ENCODE measurements around the gene ITCH.

The ITCH gene

GRCh38 chr20:34449674-34450592 is 86.9 kb downstream of the ITCH start:
- H2BK12ac ChIP-seq (ENCODE audit: low read length): no peak overlapping the region
- no peak overlapping the region for H4K12ac ChIP-seq (ENCODE audit: low read depth, low read length)
- H3K4me2 ChIP-seq (ENCODE audit: low read length): no peak overlapping the region
- H3K4me1 ChIP-seq (ENCODE audit: control insufficient read depth in 1 of 2, insufficient read depth in 2 of 2, low read length in 2 of 2): no peaks in the 10 kb centered on the region
- H4K91ac ChIP-seq (ENCODE audit: low read depth, low read length): no peak overlapping the region
- no peak overlapping the region for H3K23ac ChIP-seq (ENCODE audit: low read length)
- H3K4ac ChIP-seq (ENCODE audit: low read depth, low read length): no peak overlapping the region
- no peak overlapping the region for H3K9ac ChIP-seq (ENCODE audit: low read length)
- H2BK5ac ChIP-seq (ENCODE audit: low read depth, low read length, poor library complexity): no peak overlapping the region
- no peak overlapping the region for H3K14ac ChIP-seq (ENCODE audit: low read length)
- no CpG with 5 or more reads among the region's 4 CpGs for WGBS (ENCODE audit: extremely low coverage, insufficient coverage, insufficient read length)
- H3K4me3 ChIP-seq (ENCODE audit: low read depth, low read length): no peak overlapping the region
- H3K79me2 ChIP-seq (ENCODE audit: control insufficient read depth, insufficient read depth, low read length, poor library complexity): no peaks in the 10 kb centered on the region
- no peak overlapping the region for H2BK120ac ChIP-seq (ENCODE audit: insufficient read depth, low read length, poor library complexity)
- H3K36me3 ChIP-seq (ENCODE audit: control insufficient read depth in 1 of 2, insufficient read depth in 2 of 2, low read length in 2 of 2): peaks cover 15 to 24% of the 10 kb centered on the region in 2 experiments
- no peaks in the 10 kb centered on the region for H3K9me3 ChIP-seq (ENCODE audit: insufficient read depth, low read depth, low read length)
- no peaks in the 10 kb centered on the region for H3K27me3 ChIP-seq (ENCODE audit: insufficient read depth, low read length)
- no peak for DNase-seq
- H3K27ac ChIP-seq (ENCODE audit: low read depth, low read length): no peak overlapping the region
- no peak overlapping the region for H3K18ac ChIP-seq (ENCODE audit: low read length)
- no peak overlapping the region for H2AK5ac ChIP-seq (ENCODE audit: low read length)
- no peaks in the 10 kb centered on the region for H3K79me1 ChIP-seq (ENCODE audit: low read length)
- H2AFZ ChIP-seq (ENCODE audit: insufficient read depth, low read length, poor library complexity): no peak overlapping the region
- H4K8ac ChIP-seq (ENCODE audit: low read depth, low read length): no peak overlapping the region

GRCh38 chr20:34452281-34452982 is 89.4 kb downstream of the ITCH start:
- no CpG with 5 or more reads among the region's 2 CpGs for WGBS (ENCODE audit: extremely low coverage, insufficient coverage, insufficient read length)
- Histone ChIP-seq H4K91ac (ENCODE audit: low read depth, low read length) (no peak overlapping the region), H3K27me3 (ENCODE audit: insufficient read depth, low read length) (no peaks in the 10 kb centered on the region), H2BK120ac (ENCODE audit: insufficient read depth, low read length, poor library complexity) (no peak overlapping the region), H3K9me3 (ENCODE audit: insufficient read depth, low read depth, low read length) (no peaks in the 10 kb centered on the region), H3K4me3 (ENCODE audit: low read depth, low read length) (no peak overlapping the region), H2BK5ac (ENCODE audit: low read depth, low read length, poor library complexity) (no peak overlapping the region), H3K79me2 (ENCODE audit: control insufficient read depth, insufficient read depth, low read length, poor library complexity) (no peaks in the 10 kb centered on the region), H3K23ac (ENCODE audit: low read length) (no peak overlapping the region), H4K8ac (ENCODE audit: low read depth, low read length) (no peak overlapping the region), H4K12ac (ENCODE audit: low read depth, low read length) (no peak overlapping the region), H3K36me3 (ENCODE audit: control insufficient read depth in 1 of 2, insufficient read depth in 2 of 2, low read length in 2 of 2) (peaks cover 17 to 22% of the 10 kb centered on the region in 2 experiments), H2AK5ac (ENCODE audit: low read length) (no peak overlapping the region), H3K4ac (ENCODE audit: low read depth, low read length) (no peak overlapping the region), H3K18ac (ENCODE audit: low read length) (no peak overlapping the region), H3K27ac (ENCODE audit: low read depth, low read length) (peak overlapping the region; percentile 14), H2BK12ac (ENCODE audit: low read length) (no peak overlapping the region), H3K79me1 (ENCODE audit: low read length) (no peaks in the 10 kb centered on the region), H3K4me2 (ENCODE audit: low read length) (no peak overlapping the region), H3K9ac (ENCODE audit: low read length) (no peak overlapping the region), H3K4me1 (ENCODE audit: control insufficient read depth in 1 of 2, insufficient read depth in 2 of 2, low read length in 2 of 2) (no peaks in the 10 kb centered on the region), H3K14ac (ENCODE audit: low read length) (no peak overlapping the region), H2AFZ (ENCODE audit: insufficient read depth, low read length, poor library complexity) (no peak overlapping the region)
- DNase-seq: peak; percentile 53 to 77

GRCh38 chr20:34458631-34459030 is 95.6 kb downstream of the ITCH start:
- Histone ChIP-seq H3K79me1 (ENCODE audit: low read length) (no peaks in the 10 kb centered on the region), H3K79me2 (ENCODE audit: control insufficient read depth, insufficient read depth, low read length, poor library complexity) (no peaks in the 10 kb centered on the region), H3K4me2 (ENCODE audit: low read length) (no peak overlapping the region), H3K4me3 (ENCODE audit: low read depth, low read length) (no peak overlapping the region), H3K18ac (ENCODE audit: low read length) (no peak overlapping the region), H3K4ac (ENCODE audit: low read depth, low read length) (no peak overlapping the region), H3K23ac (ENCODE audit: low read length) (no peak overlapping the region), H3K9me3 (ENCODE audit: insufficient read depth, low read depth, low read length) (no peaks in the 10 kb centered on the region), H4K12ac (ENCODE audit: low read depth, low read length) (no peak overlapping the region), H4K91ac (ENCODE audit: low read depth, low read length) (no peak overlapping the region), H2BK12ac (ENCODE audit: low read length) (no peak overlapping the region), H4K8ac (ENCODE audit: low read depth, low read length) (no peak overlapping the region), H3K14ac (ENCODE audit: low read length) (no peak overlapping the region), H3K36me3 (ENCODE audit: control insufficient read depth in 1 of 2, insufficient read depth in 2 of 2, low read length in 2 of 2) (peaks cover 22 to 27% of the 10 kb centered on the region in 2 experiments), H3K9ac (ENCODE audit: low read length) (no peak overlapping the region), H3K27ac (ENCODE audit: low read depth, low read length) (no peak overlapping the region), H2BK5ac (ENCODE audit: low read depth, low read length, poor library complexity) (no peak overlapping the region), H2BK120ac (ENCODE audit: insufficient read depth, low read length, poor library complexity) (no peak overlapping the region), H2AK5ac (ENCODE audit: low read length) (no peak overlapping the region), H3K4me1 (ENCODE audit: control insufficient read depth in 1 of 2, insufficient read depth in 2 of 2, low read length in 2 of 2) (no peaks in the 10 kb centered on the region), H3K27me3 (ENCODE audit: insufficient read depth, low read length) (no peaks in the 10 kb centered on the region), H2AFZ (ENCODE audit: insufficient read depth, low read length, poor library complexity) (no peak overlapping the region)
- WGBS (ENCODE audit: extremely low coverage, insufficient coverage, insufficient read length): no CpG with 5 or more reads among the region's 3 CpGs
- DNase-seq: no peak

GRCh38 chr20:34459209-34459897 is 96.3 kb downstream of the ITCH start:
- no peak overlapping the region for H3K4me3 ChIP-seq (ENCODE audit: low read depth, low read length)
- no peak for DNase-seq
- H3K23ac ChIP-seq (ENCODE audit: low read length): peak overlapping the region; percentile 87
- no peak overlapping the region for H4K91ac ChIP-seq (ENCODE audit: low read depth, low read length)
- H2BK5ac ChIP-seq (ENCODE audit: low read depth, low read length, poor library complexity): no peak overlapping the region
- no peak overlapping the region for H2BK120ac ChIP-seq (ENCODE audit: insufficient read depth, low read length, poor library complexity)
- no peak overlapping the region for H3K27ac ChIP-seq (ENCODE audit: low read depth, low read length)
- H3K14ac ChIP-seq (ENCODE audit: low read length): no peak overlapping the region
- no peak overlapping the region for H4K8ac ChIP-seq (ENCODE audit: low read depth, low read length)
- no peak overlapping the region for H3K9ac ChIP-seq (ENCODE audit: low read length)
- no peak overlapping the region for H4K12ac ChIP-seq (ENCODE audit: low read depth, low read length)
- H3K4me2 ChIP-seq (ENCODE audit: low read length): no peak overlapping the region
- H3K4ac ChIP-seq (ENCODE audit: low read depth, low read length): no peak overlapping the region
- H3K9me3 ChIP-seq (ENCODE audit: insufficient read depth, low read depth, low read length): no peaks in the 10 kb centered on the region
- H3K79me2 ChIP-seq (ENCODE audit: control insufficient read depth, insufficient read depth, low read length, poor library complexity): no peaks in the 10 kb centered on the region
- H3K4me1 ChIP-seq (ENCODE audit: control insufficient read depth in 1 of 2, insufficient read depth in 2 of 2, low read length in 2 of 2): no peaks in the 10 kb centered on the region
- no peak overlapping the region for H3K18ac ChIP-seq (ENCODE audit: low read length)
- peaks cover 22 to 27% of the 10 kb centered on the region in 2 experiments for H3K36me3 ChIP-seq (ENCODE audit: control insufficient read depth in 1 of 2, insufficient read depth in 2 of 2, low read length in 2 of 2)
- no peaks in the 10 kb centered on the region for H3K27me3 ChIP-seq (ENCODE audit: insufficient read depth, low read length)
- WGBS (ENCODE audit: extremely low coverage, insufficient coverage, insufficient read length): no CpG with 5 or more reads among the region's 5 CpGs
- no peak overlapping the region for H2BK12ac ChIP-seq (ENCODE audit: low read length)
- H3K79me1 ChIP-seq (ENCODE audit: low read length): no peaks in the 10 kb centered on the region
- no peak overlapping the region for H2AFZ ChIP-seq (ENCODE audit: insufficient read depth, low read length, poor library complexity)
- no peak overlapping the region for H2AK5ac ChIP-seq (ENCODE audit: low read length)
